ENCODE measurements around the gene RAET1L. TPM values are rescaled to one million over a fixed set of nuclear protein-coding genes. Genes with fewer than 3 reads are reported as not detected.

The RAET1L gene
- total and polyA plus RNA-seq, 10 of the 15 experiments (the other 5 are each of a cell fraction or from before 2014, with no cell fraction given), result not detected

DNA sequence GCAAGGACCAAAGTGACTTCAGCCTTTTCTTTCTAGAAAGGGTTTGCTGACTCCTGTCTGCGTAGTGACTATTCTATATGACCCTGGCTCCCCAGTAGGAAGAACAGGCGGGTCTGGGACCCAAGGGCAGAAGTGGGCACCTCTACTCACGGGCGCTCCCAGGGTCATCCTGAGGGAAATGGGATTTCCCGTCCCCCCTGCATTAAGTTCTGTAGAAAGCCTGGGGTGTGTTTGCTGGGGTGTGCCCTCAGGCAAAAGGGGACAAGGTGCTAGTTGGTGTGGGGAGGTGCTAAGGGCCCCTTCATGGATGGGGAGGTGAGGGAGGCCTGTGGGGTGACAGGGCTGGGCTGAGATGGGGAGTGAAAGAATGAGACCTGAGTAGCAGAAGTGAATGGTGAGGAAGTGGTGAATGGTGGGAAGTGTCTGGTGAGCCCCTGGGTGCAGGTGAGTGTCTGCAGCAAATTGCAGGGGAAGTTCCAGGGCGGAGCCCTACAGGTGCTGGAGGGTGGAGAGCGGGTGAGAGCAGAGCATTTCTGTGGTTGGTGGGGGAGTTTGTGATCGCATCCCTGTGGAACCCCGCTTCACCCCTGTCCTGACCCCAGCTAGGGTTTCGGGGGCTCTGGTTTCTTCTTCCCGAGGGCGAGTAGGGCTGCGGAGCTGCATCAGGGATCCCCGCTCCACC, 21.1 kb downstream of the RAET1L start (continued):
- TF ChIP-seq STAT3 (IDR thresholded peaks at IDR 0.05; ENCODE audit: low read depth, low read length) (no peak), BACH1 (IDR thresholded peaks at IDR 0.05; ENCODE audit: borderline replicate concordance) (0 out of 2 replicates have a peak, but pooled peaks have one; percentile 8), SIN3A (IDR thresholded peaks at IDR 0.05; ENCODE audit: low read depth, low read length) (no peak), YY1 (IDR thresholded peaks at IDR 0.05; ENCODE audit: low read depth, low read length) (no peak), MTA2 (IDR thresholded peaks at IDR 0.05; ENCODE audit: low read depth) (no peak), SMAD1 (IDR thresholded peaks at IDR 0.05; ENCODE audit: low read depth, partially characterized antibody) (no peak), ZNF384 (IDR thresholded peaks at IDR 0.05; ENCODE audit: borderline replicate concordance, low read depth, low read length) (no peak), TBL1XR1 (IDR thresholded peaks at IDR 0.05; ENCODE audit: low read depth, low read length) (no peak), SP1 (IDR thresholded peaks at IDR 0.05; ENCODE audit: low read depth, low read length) (no peak), NFYA (IDR thresholded peaks at IDR 0.05; ENCODE audit: borderline replicate concordance, low read depth, low read length) (no peak), RFX5 (IDR thresholded peaks at IDR 0.05; ENCODE audit: low read depth, low read length) (no peak), RCOR1 (conservative IDR thresholded peaks at IDR 0.05; ENCODE audit: low read depth, low read length) (no peak), HCFC1 (IDR thresholded peaks at IDR 0.05; ENCODE audit: low read length) (no peak), DPF2 (IDR thresholded peaks at IDR 0.05) (no peak; the same call in 1 of the 2 replicates), POLR2AphosphoS5 (IDR thresholded peaks at IDR 0.05; ENCODE audit: low read length) (no peak), FOXM1 (IDR thresholded peaks at IDR 0.05; ENCODE audit: low read depth, low read length) (no peak), POLR2AphosphoS2 (IDR thresholded peaks at IDR 0.05; ENCODE audit: low read depth, low read length) (no peak), KDM1A (IDR thresholded peaks at IDR 0.05; ENCODE audit: borderline replicate concordance) (no peak), PML (IDR thresholded peaks at IDR 0.05; ENCODE audit: low read length) (no peak), NR2F1 (conservative IDR thresholded peaks at IDR 0.05) (peak; percentile 80), RELA (IDR thresholded peaks at IDR 0.05; ENCODE audit: borderline replicate concordance, partially characterized antibody) (peak; percentile 47), RUNX3 (IDR thresholded peaks at IDR 0.05; ENCODE audit: low read length) (peak; percentile 65), SRF (IDR thresholded peaks at IDR 0.05; ENCODE audit: low read depth in 2 of 2, low read length in 2 of 2) (no peak), RB1 (IDR thresholded peaks at IDR 0.05; ENCODE audit: borderline replicate concordance) (no peak), IKZF2 (IDR thresholded peaks at IDR 0.05) (peak; percentile 36 to 79; a peak in 3 of 4 replicates), TCF12 (IDR thresholded peaks at IDR 0.05; ENCODE audit: low read depth, low read length) (peak; percentile 66; the same call in 1 of the 2 replicates)
- TF ChIP-seq, protein P1, sequence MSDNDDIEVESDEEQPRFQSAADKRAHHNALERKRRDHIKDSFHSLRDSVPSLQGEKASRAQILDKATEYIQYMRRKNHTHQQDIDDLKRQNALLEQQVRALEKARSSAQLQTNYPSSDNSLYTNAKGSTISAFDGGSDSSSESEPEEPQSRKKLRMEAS (IDR thresholded peaks at IDR 0.05; ENCODE audit: low read depth, low read length), result no peak
- TF ChIP-seq, protein P2, sequence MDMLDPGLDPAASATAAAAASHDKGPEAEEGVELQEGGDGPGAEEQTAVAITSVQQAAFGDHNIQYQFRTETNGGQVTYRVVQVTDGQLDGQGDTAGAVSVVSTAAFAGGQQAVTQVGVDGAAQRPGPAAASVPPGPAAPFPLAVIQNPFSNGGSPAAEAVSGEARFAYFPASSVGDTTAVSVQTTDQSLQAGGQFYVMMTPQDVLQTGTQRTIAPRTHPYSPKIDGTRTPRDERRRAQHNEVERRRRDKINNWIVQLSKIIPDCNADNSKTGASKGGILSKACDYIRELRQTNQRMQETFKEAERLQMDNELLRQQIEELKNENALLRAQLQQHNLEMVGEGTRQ (IDR thresholded peaks at IDR 0.05; ENCODE audit: borderline replicate concordance, low read depth, low read length), result no peak
- TF ChIP-seq, protein P3, sequence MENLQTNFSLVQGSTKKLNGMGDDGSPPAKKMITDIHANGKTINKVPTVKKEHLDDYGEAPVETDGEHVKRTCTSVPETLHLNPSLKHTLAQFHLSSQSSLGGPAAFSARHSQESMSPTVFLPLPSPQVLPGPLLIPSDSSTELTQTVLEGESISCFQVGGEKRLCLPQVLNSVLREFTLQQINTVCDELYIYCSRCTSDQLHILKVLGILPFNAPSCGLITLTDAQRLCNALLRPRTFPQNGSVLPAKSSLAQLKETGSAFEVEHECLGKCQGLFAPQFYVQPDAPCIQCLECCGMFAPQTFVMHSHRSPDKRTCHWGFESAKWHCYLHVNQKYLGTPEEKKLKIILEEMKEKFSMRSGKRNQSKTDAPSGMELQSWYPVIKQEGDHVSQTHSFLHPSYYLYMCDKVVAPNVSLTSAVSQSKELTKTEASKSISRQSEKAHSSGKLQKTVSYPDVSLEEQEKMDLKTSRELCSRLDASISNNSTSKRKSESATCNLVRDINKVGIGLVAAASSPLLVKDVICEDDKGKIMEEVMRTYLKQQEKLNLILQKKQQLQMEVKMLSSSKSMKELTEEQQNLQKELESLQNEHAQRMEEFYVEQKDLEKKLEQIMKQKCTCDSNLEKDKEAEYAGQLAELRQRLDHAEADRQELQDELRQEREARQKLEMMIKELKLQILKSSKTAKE (IDR thresholded peaks at IDR 0.05; ENCODE audit: low read depth, poor library complexity, severe bottlenecking), result no peak
